ENCODE measurements around the gene SCN1A.

DNA sequence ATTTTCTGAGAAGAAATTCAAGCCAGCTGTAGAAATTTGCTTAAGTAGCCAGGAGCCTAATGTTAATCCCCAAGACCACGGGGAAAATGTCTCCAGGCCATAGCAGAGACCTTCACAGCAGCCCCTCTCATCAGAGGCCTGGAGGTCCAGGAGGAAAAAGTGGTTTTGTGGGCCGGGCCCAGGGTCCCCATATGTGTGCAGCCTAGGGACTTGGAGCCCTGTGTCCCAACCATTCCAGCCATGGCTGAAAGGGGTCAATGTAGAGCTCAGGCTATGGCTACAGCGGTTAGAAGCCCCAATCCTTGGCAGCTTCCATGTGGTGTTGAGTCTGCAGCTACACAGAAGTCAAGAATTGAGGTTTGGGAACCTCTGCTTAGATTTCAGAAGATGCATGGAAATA is 160.1 kb downstream of the SCN1A start:
- TF ChIP-seq, protein P1, sequence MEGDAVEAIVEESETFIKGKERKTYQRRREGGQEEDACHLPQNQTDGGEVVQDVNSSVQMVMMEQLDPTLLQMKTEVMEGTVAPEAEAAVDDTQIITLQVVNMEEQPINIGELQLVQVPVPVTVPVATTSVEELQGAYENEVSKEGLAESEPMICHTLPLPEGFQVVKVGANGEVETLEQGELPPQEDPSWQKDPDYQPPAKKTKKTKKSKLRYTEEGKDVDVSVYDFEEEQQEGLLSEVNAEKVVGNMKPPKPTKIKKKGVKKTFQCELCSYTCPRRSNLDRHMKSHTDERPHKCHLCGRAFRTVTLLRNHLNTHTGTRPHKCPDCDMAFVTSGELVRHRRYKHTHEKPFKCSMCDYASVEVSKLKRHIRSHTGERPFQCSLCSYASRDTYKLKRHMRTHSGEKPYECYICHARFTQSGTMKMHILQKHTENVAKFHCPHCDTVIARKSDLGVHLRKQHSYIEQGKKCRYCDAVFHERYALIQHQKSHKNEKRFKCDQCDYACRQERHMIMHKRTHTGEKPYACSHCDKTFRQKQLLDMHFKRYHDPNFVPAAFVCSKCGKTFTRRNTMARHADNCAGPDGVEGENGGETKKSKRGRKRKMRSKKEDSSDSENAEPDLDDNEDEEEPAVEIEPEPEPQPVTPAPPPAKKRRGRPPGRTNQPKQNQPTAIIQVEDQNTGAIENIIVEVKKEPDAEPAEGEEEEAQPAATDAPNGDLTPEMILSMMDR (IDR thresholded peaks at IDR 0.05 in 2 of 3, conservative IDR thresholded peaks at IDR 0.05 in 1 of 3; ENCODE audit: control insufficient read depth in 2 of 3, extremely low read depth in 1 of 3, insufficient read depth in 1 of 3, low read depth in 3 of 3, low read length in 3 of 3), result no peak
- TF ChIP-seq BHLHE40 (IDR thresholded peaks at IDR 0.05; ENCODE audit: borderline replicate concordance in 1 of 2, low read depth in 2 of 2, low read length in 1 of 2) (no peak), POLR2A (IDR thresholded peaks at IDR 0.05; ENCODE audit: low read depth, low read length) (no peak), SUPT20H (IDR thresholded peaks at IDR 0.05; ENCODE audit: borderline replicate concordance, control insufficient read depth, low read depth, low read length) (no peak), RCOR1 (conservative IDR thresholded peaks at IDR 0.05; ENCODE audit: low read depth, low read length) (no peak), KDM1A (IDR thresholded peaks at IDR 0.05; ENCODE audit: borderline replicate concordance) (no peak), EGR1 (IDR thresholded peaks at IDR 0.05; ENCODE audit: borderline replicate concordance in 1 of 2, low read depth in 2 of 2, low read length in 2 of 2) (no peak)

All from GM12878 (cell line).